ENCODE results near the gene SCD5.

Gene SCD5

GRCh38 chr4:82718162-82718940 is 80.2 kb downstream of the SCD5 start:
- H3K4me3 ChIP-seq (ENCODE audit: low read depth, low read length): no peak overlapping the region
- no peak for TF ChIP-seq CTCF (IDR thresholded peaks at IDR 0.05; ENCODE audit: low read depth, low read length)

- no peak overlapping the region for H3K4me3 ChIP-seq (ENCODE audit: low read depth, low read length)
- no peak for TF ChIP-seq CTCF (IDR thresholded peaks at IDR 0.05; ENCODE audit: low read depth, low read length)
Observed at GRCh38 chr4:82715731-82716617, 82.6 kb downstream of the SCD5 start.

GRCh38 chr4:82713856-82714255 is 84.7 kb downstream of the SCD5 start:
- no peak for TF ChIP-seq CTCF (IDR thresholded peaks at IDR 0.05; ENCODE audit: low read depth, low read length)
- no peak overlapping the region for H3K4me3 ChIP-seq (ENCODE audit: low read depth, low read length)

GRCh38 chr4:82712561-82712960 is 86.0 kb downstream of the SCD5 start:
- no peak overlapping the region for H3K4me3 ChIP-seq (ENCODE audit: low read depth, low read length)
- TF ChIP-seq CTCF (IDR thresholded peaks at IDR 0.05; ENCODE audit: low read depth, low read length): no peak

- no peak overlapping the region for H3K4me3 ChIP-seq (ENCODE audit: low read depth, low read length)
- TF ChIP-seq CTCF (IDR thresholded peaks at IDR 0.05; ENCODE audit: low read depth, low read length): no peak
Observed at GRCh38 chr4:82711158-82711785, 87.3 kb downstream of the SCD5 start.

GRCh38 chr4:82710197-82710929 is 88.2 kb downstream of the SCD5 start:
- H3K4me3 ChIP-seq (ENCODE audit: low read depth, low read length): no peak overlapping the region
- no peak for TF ChIP-seq CTCF (IDR thresholded peaks at IDR 0.05; ENCODE audit: low read depth, low read length)

All from WI38 (cell line).